Measurements from ENCODE around the gene HOMER3.

- no peak for TF ChIP-seq CTCF (IDR thresholded peaks at IDR 0.05)
- no peak for TF ChIP-seq TCF7L2 (IDR thresholded peaks at IDR 0.05; ENCODE audit: low read depth, low read length)
These were observed 8.7 kb downstream of the HOMER3 start for GRCh38 chr19:18932216-18932841.

Measured in Panc1 (cell line).